ENCODE results near the gene RASL10B.

The RASL10B gene

DNA sequence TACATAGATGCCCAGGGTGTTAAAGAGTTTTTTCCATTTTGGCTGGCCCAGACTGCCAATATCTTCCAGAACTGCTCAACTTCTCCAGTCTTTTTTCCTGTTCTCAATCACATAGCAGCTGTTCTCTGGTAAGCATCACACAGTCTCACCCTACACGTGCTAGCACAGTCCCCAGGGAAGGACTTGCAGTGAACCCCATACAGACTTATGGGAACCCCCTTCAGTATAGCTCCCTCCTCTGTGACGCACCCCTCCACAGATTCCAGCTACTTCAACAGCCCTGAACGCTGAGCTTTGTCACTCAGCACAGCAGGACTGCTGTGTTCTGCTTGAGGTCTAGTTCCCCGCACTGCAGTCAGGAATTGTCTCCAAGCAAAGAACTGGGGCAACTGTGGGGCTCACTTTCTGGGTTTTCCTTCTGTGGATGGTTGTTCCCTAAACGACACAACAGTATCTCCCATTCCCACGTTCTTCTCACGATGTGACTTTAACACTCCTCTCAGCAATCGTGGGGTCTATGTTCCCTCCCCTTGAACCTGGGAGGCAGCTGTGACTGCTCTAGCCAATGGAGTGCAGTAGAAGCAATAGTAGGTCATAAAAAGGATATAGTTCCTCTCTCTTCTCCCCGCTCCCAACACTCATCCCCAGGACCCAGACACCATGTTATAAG lies 60.4 kb downstream of the RASL10B start:
- TF ChIP-seq, protein P1, sequence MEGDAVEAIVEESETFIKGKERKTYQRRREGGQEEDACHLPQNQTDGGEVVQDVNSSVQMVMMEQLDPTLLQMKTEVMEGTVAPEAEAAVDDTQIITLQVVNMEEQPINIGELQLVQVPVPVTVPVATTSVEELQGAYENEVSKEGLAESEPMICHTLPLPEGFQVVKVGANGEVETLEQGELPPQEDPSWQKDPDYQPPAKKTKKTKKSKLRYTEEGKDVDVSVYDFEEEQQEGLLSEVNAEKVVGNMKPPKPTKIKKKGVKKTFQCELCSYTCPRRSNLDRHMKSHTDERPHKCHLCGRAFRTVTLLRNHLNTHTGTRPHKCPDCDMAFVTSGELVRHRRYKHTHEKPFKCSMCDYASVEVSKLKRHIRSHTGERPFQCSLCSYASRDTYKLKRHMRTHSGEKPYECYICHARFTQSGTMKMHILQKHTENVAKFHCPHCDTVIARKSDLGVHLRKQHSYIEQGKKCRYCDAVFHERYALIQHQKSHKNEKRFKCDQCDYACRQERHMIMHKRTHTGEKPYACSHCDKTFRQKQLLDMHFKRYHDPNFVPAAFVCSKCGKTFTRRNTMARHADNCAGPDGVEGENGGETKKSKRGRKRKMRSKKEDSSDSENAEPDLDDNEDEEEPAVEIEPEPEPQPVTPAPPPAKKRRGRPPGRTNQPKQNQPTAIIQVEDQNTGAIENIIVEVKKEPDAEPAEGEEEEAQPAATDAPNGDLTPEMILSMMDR (IDR thresholded peaks at IDR 0.05; ENCODE audit: low read depth, low read length): no peak
- DNase-seq (ENCODE audit: extremely low read depth, low read depth): no peak

All from AG09319 (cell line).